Fibroblast of skin of scalp (primary cell): Measurements from ENCODE around the gene CRMP1.

Source experiments
- DNase-seq: peaks from one replicate; pipeline ENCODE4 v3.0.0-alpha.2; 2013

The CRMP1 gene

GRCh38 chr4:5793514-5793913 is 99.4 kb downstream of the CRMP1 start:
- no peak for DNase-seq

GRCh38 chr4:5791654-5792053 is 101.2 kb downstream of the CRMP1 start:
- DNase-seq = no peak

DNA sequence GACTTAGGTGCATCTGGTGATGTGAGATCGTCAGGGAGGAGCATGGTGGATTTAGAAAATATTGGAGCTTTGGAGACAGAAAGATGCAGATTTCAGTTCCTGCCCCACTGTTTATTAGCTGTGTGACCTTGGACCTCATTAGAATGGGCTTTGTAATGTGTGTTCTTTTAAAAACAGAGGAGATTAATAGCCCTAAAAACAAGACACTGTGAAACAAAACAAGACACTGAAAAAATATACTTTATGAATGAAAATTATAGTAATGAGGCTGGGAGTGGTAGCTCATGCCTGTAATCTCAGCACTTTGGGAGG is 102.4 kb downstream of the CRMP1 start:
- no peak for DNase-seq

- DNase-seq = no peak
Measured at GRCh38 chr4:5789141-5789540, 103.7 kb downstream of the CRMP1 start.

DNA sequence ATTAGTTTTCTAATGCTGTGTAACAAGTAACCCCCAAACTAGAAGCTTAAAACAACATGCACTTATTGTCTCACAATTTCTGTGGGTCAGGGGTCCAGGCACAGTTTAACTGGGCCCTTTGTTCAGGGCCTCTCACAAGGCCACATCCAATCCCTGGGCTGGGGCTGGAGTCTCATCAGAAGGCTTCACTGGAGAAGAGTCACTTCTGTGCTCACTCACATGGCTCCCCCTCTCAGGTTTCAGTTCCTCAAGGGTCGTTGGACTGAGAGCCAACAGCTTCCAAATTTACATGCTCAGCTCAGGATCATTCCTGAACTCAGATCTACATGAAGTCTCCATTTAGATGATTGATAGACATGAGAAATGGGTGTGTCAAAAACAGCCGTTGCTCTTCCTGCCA is 104.7 kb downstream of the CRMP1 start:
- no peak for DNase-seq

GRCh38 chr4:5787311-5787710 is 105.6 kb downstream of the CRMP1 start:
- no peak for DNase-seq

DNA sequence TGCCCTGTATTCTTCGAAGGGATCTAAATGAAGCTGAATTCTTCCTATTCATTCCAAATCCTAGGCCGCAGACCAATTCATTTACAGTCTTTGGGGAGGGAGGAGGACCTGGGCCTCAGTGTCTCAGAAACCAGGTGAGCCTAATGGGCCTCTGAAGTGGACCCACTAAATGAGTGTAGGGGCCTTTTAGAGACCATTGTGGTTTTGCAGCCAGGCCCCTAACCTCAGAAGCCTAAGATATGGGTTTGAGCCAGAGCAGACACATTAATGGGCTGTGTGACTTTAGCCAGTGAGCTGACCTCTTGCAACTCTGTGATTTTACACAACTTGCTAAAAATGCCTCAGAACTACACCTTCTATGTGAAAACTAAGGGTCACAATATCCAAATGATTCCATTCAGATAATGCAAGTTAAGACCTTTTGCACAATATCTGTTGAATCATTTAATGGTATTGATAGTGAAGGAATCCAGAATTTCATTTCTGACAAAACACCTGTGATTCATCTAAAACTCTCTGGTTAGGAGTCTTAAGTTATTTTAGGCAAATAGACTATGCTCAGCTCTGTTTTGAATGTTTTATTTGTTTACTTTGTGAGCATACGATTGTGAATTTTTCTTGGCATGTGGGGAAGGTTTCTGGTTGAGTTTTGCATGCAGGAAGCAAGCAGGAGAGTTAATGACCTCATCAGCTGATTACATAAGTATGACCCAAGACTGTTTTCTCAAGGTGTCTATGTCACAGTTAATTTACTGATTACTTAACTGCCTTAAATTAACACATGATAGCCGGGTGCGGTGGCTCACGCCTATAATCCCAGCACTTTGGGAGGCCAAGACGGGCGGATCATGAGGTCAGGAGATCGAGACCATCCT is 106.8 kb downstream of the CRMP1 start:
- peak; percentile 22 for DNase-seq

DNA sequence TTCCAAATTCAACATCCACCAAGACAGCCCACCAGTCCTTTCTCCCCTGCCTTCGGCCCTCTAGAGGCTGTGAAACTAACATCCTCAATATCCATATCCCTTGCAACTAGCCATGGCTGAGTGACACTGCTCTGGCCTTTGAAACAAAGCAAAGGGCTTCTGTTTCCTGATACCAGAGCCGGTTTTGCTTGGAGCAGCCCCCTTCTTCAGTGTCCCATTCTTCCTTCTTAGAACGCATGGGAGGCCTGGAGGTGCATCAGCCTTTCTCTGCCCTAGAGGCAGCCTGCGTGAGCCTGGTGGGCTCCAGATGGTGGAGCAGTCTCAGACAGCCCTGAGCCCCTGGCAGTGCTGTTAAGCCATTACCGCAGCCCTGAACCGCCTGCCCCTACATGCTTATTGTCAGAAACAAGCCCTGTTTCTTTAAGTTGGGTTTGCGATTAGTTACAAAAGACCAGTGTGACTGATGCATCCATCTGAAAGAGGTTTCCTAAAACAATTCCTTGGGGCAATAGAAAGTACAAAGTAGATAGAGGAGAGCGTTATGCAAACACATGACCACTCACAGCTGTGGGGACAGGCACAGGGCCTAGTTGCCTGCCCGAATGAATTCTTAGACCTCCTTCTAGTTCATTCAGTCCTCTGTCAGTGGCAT is 107.8 kb downstream of the CRMP1 start:
- no peak for DNase-seq

- DNase-seq = no peak
Measured at GRCh38 chr4:5784021-5784420, 108.9 kb downstream of the CRMP1 start.

GRCh38 chr4:5783486-5783885 is 109.4 kb downstream of the CRMP1 start:
- DNase-seq = no peak

DNA sequence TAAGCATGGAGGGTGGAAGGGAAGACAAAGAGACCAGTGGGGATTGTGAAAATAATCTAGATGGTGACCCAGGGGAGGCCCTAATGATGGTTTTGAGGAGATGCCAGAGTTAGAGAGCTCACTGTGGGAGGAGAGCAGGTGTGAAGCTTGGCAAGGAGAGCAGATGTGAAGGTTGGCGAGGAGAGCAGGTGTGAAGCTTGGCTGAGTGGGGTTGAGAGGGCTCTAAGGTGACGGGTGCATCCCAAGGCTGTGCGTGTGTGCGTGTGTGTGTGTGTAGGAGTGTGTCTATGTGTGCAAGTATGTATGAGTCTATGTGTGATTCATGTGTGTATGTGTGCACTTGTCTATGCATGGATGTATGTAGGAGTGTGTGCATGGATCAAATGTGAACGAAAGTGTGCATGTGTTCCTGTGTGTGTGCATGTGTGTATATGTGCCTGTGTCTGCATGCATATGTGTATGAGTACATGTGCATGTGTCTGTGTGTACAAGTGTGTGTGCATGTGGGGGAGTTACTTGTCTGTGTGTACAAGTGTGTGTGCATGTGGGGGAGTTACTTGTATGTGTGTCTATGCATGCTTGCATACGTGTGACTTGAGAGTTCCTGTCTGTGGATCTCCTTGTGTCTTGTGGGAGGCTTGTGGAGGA is 109.9 kb downstream of the CRMP1 start:
- DNase-seq = no peak

- DNase-seq = no peak
Measured at GRCh38 chr4:5781691-5782090, 111.2 kb downstream of the CRMP1 start.

DNA sequence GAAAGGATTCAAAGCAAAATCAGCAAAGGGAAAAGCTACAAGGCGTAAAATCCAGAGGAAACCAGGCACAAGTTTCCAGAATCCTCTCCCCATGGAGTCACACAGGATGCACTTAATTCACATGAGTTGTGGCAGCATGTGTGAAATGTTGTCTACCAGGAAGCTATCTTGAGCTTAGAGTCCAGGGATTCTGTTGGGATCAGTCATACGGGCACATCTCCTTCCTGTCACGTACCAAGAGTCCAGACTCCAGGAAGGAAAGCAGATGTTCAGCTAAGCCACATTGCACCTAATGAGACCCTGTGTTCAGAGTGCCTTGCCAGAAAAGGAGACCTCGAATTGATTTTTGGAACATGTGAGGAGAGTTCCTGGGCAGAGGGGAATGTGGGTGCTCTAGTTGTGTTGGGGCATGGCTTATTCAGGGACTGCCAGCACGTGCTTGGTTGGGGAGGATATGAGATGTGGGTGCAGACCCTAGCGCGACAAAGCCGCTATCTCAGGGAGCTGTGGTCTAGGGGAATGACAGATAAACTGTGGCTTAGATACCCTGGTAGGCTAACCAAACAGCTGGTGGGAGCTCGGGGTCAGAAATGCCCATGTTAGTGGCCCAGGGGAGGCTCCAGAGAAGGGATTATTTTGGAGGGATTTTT is 111.9 kb downstream of the CRMP1 start:
- DNase-seq = peak; percentile 66

- DNase-seq = no peak
Measured at GRCh38 chr4:5776510-5776909, 116.4 kb downstream of the CRMP1 start.

DNA sequence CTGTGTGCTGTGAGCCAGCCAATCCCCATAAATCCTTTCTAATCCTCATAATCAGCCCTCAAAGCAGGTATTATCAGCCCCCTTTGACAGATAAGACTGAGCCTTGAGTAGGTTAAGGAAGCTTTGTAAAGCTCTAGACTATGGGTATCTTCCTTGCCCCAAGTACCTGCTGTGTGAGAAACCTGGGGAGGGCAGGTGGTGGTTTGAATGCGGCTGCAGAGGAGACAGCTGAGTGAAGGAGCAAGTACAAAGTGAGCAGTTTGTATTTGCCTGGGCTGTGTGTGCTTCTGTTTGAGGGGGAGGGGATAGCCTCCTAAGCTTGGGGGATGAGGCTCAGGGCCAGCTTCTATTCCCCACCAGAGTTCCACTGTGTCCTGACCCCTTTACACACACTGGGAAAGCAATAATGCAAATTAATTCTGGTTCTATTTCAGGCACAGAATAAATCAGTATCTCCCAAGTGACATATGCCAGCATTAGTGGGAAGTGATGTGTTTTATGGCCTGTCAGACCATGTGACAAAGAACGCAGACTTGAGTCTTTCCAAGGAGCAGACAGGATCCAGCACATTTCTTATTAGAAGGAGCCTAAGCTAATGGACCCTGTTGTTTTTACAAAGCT is 118.4 kb downstream of the CRMP1 start:
- no peak for DNase-seq

- peak; percentile 33 for DNase-seq
Measured at GRCh38 chr4:5773271-5773555, 119.7 kb downstream of the CRMP1 start.

- DNase-seq = no peak
Measured at GRCh38 chr4:5772528-5773270, 120.2 kb downstream of the CRMP1 start.
